ENCODE results near the gene SPON2.

Gene SPON2

DNA sequence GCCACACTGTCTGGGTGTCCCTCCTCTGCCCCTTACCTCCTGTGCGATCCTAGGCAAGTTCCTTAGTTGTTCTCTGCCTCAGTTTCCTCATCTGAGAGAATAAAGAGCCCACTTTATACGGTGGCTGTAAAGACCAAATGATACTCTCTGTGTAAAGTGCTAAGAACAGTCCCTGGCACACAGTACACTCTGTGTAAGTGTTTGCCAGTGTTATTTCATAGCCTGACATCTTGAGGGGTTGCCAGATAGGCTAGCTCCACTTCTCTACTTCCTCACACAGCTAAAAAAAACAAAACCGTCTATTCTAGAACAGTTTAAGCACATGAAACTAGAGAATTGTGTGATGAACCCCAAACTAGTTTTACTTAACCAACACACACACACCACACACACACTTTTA, 17.1 kb downstream of the SPON2 start:
- WGBS (ENCODE audit: insufficient coverage) = 68% methylated on average over 3 of the region's 3 CpGs

DNA sequence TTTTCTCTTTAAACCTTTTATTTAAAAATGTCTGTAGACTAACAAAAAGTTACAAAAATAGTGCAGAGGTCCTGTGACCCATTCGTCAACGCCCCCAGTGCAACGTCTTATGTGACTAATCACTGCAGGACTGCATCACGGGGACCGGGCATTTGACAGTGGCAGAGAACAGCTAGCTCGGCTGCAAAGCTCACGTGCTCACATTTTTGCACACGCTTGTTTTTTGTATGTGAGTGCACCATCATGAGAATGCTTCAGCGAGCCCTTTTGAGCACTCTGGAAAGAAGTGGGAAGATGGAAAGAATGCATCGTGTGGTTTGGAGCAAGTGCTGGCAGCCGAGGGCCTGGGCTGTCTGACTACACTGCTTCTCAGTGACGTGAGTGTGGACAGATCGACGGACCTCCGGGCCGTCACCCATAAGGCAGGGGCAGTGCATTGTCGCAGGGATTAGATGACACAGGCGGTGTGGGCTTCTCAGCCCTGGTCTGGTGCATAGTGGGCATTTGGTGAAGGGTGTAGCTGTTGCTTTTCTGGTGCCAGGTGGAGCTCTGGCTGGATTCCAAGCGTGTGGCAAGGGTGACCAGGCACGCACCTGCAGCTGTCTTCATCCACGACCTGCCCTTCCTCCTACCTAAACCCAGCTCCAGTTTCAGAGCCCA, 17.7 kb downstream of the SPON2 start:
- CTCF ChIA-PET = interaction anchor here (1.4 kb wide), 1 partner anchor 12 kb away, joined by 3 read pairs; no protein-coding TSS in a partner anchor

More for the DNA sequence above, 17.1 kb downstream of the SPON2 start:
- POLR2A ChIA-PET = no interaction called here
- no peak overlapping the region for H3K4me3 ChIP-seq (ENCODE audit: control insufficient read depth in 1 of 7, extremely low read depth in 1 of 7, insufficient read depth in 4 of 7, low read depth in 2 of 7, low read length in 6 of 7)
- peaks cover 4 to 37% (median 13%) of the 10 kb centered on the region in 5 experiments for H3K9me3 ChIP-seq (ENCODE audit: control extremely low read depth in 1 of 5, control insufficient read depth in 4 of 5, insufficient read depth in 2 of 5, low read depth in 1 of 5, low read length in 4 of 5)
- DNase-seq = no peak
- no peaks in the 10 kb centered on the region for H3K4me1 ChIP-seq (ENCODE audit: control extremely low read depth in 1 of 4, control insufficient read depth in 4 of 4, insufficient read depth in 4 of 4, low read length in 3 of 4)
- H3K27ac ChIP-seq (ENCODE audit: insufficient read depth in 1 of 2, low read depth in 1 of 2, low read length in 2 of 2, poor library complexity in 1 of 2, severe bottlenecking in 2 of 2) = no peak overlapping the region
- H3K27me3 ChIP-seq (replicated peaks in 2 of 5; ENCODE audit: control insufficient read depth in 4 of 5, insufficient read depth in 5 of 5, low read length in 4 of 5) = peaks cover 2 to 36% (median 15%) of the 10 kb centered on the region in 5 experiments
- CTCF ChIA-PET = interaction anchor here (1.4 kb wide), 1 partner anchor 11 kb away, joined by 3 read pairs; no protein-coding TSS in a partner anchor
- no peaks in the 10 kb centered on the region for H3K36me3 ChIP-seq (ENCODE audit: control insufficient read depth in 4 of 4, insufficient read depth in 4 of 4, low read length in 3 of 4)

DNA sequence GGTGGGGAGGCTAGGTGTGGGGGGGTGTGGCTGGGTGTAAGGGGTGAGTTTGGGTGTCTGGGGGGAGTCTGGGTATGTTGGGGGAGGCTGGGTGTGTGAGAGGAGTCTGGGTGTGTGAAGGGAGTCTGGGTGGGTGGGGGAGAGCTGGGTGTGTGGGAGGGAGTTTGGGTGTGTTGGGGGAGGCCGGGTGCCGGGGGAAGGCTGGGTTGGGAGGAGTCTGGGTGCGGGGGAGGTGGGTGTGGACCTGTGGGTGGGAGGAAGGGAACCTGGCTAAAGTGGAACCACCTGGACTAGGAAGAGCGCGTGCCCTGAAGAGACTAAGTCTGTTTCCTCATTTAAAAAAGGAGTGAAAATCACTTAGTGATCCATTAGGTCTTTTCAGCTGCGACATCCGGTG, 18.3 kb downstream of the SPON2 start:
- no peak for DNase-seq
- WGBS (ENCODE audit: insufficient coverage) = 81% methylated on average over 6 of the region's 7 CpGs
- Histone ChIP-seq H3K4me1 (ENCODE audit: control extremely low read depth in 1 of 4, control insufficient read depth in 4 of 4, insufficient read depth in 4 of 4, low read length in 3 of 4) (no peaks in the 10 kb centered on the region), H3K27me3 (replicated peaks in 2 of 5; ENCODE audit: control insufficient read depth in 4 of 5, insufficient read depth in 5 of 5, low read length in 4 of 5) (peaks cover 2 to 36% (median 13%) of the 10 kb centered on the region in 5 experiments), H3K9me3 (ENCODE audit: control extremely low read depth in 1 of 5, control insufficient read depth in 4 of 5, insufficient read depth in 2 of 5, low read depth in 1 of 5, low read length in 4 of 5) (peaks cover 4 to 35% (median 13%) of the 10 kb centered on the region in 5 experiments), H3K36me3 (ENCODE audit: control insufficient read depth in 4 of 4, insufficient read depth in 4 of 4, low read length in 3 of 4) (no peaks in the 10 kb centered on the region), H3K4me3 (ENCODE audit: control insufficient read depth in 1 of 7, extremely low read depth in 1 of 7, insufficient read depth in 4 of 7, low read depth in 2 of 7, low read length in 6 of 7) (no peak overlapping the region), H3K27ac (ENCODE audit: insufficient read depth in 1 of 2, low read depth in 1 of 2, low read length in 2 of 2, poor library complexity in 1 of 2, severe bottlenecking in 2 of 2) (no peak overlapping the region)
- POLR2A ChIA-PET = no interaction called here
- CTCF ChIA-PET = interaction anchor here (1.4 kb wide), 1 partner anchor 12 kb away, joined by 3 read pairs; no protein-coding TSS in a partner anchor

More for the DNA sequence above, 17.7 kb downstream of the SPON2 start:
- Histone ChIP-seq H3K27me3 (replicated peaks in 2 of 5; ENCODE audit: control insufficient read depth in 4 of 5, insufficient read depth in 5 of 5, low read length in 4 of 5) (peaks cover 2 to 36% (median 15%) of the 10 kb centered on the region in 5 experiments), H3K4me1 (ENCODE audit: control extremely low read depth in 1 of 4, control insufficient read depth in 4 of 4, insufficient read depth in 4 of 4, low read length in 3 of 4) (no peaks in the 10 kb centered on the region), H3K36me3 (ENCODE audit: control insufficient read depth in 4 of 4, insufficient read depth in 4 of 4, low read length in 3 of 4) (no peaks in the 10 kb centered on the region), H3K4me3 (ENCODE audit: control insufficient read depth in 1 of 7, extremely low read depth in 1 of 7, insufficient read depth in 4 of 7, low read depth in 2 of 7, low read length in 6 of 7) (no peak overlapping the region), H3K27ac (ENCODE audit: insufficient read depth in 1 of 2, low read depth in 1 of 2, low read length in 2 of 2, poor library complexity in 1 of 2, severe bottlenecking in 2 of 2) (no peak overlapping the region), H3K9me3 (ENCODE audit: control extremely low read depth in 1 of 5, control insufficient read depth in 4 of 5, insufficient read depth in 2 of 5, low read depth in 1 of 5, low read length in 4 of 5) (peaks cover 4 to 40% (median 13%) of the 10 kb centered on the region in 5 experiments)
- POLR2A ChIA-PET = no interaction called here
- DNase-seq = no peak
- 84% methylated on average over 18 of the region's 21 CpGs for WGBS (ENCODE audit: insufficient coverage)

GRCh38 chr4:1153567-1154090, 18.8 kb downstream of the SPON2 start:
- Histone ChIP-seq H3K4me3 (ENCODE audit: control insufficient read depth in 1 of 7, extremely low read depth in 1 of 7, insufficient read depth in 4 of 7, low read depth in 2 of 7, low read length in 6 of 7) (no peak overlapping the region), H3K9me3 (ENCODE audit: control extremely low read depth in 1 of 5, control insufficient read depth in 4 of 5, insufficient read depth in 2 of 5, low read depth in 1 of 5, low read length in 4 of 5) (peaks cover 4 to 30% (median 13%) of the 10 kb centered on the region in 5 experiments), H3K27ac (ENCODE audit: insufficient read depth in 1 of 2, low read depth in 1 of 2, low read length in 2 of 2, poor library complexity in 1 of 2, severe bottlenecking in 2 of 2) (no peak overlapping the region), H3K27me3 (replicated peaks in 2 of 5; ENCODE audit: control insufficient read depth in 4 of 5, insufficient read depth in 5 of 5, low read length in 4 of 5) (peaks cover 2 to 36% (median 12%) of the 10 kb centered on the region in 5 experiments), H3K36me3 (ENCODE audit: control insufficient read depth in 4 of 4, insufficient read depth in 4 of 4, low read length in 3 of 4) (no peaks in the 10 kb centered on the region), H3K4me1 (ENCODE audit: control extremely low read depth in 1 of 4, control insufficient read depth in 4 of 4, insufficient read depth in 4 of 4, low read length in 3 of 4) (no peaks in the 10 kb centered on the region)
- ChIA-PET CTCF (no interaction called here), POLR2A (no interaction called here)
- DNase-seq = no peak
- WGBS (ENCODE audit: insufficient coverage) = 89% methylated on average over 9 of the region's 11 CpGs

DNA sequence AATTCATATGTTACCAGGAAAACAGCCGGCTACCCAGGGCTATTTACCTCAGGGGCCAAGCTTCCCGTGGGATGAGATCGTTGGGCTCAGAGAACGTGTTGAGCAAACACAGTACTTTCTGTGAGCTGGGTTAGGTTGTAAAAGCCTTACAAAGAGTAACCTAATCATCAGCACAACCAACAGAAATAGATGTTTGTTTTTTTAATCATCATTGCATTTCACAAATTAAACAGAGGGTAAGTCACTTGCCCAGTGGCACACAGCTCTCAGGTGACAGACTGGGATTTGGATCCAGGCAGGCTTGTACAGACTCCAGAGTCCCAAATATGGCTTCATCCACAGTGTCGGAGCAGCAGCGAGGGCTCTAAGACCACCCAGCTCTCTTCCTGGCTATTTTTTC, 20.1 kb downstream of the SPON2 start:
- peaks cover 0 to 36% (median 12%) of the 10 kb centered on the region in 5 experiments for H3K27me3 ChIP-seq (replicated peaks in 2 of 5; ENCODE audit: control insufficient read depth in 4 of 5, insufficient read depth in 5 of 5, low read length in 4 of 5)
- H3K4me1 ChIP-seq (ENCODE audit: control extremely low read depth in 1 of 4, control insufficient read depth in 4 of 4, insufficient read depth in 4 of 4, low read length in 3 of 4) = no peaks in the 10 kb centered on the region
- H3K9me3 ChIP-seq (ENCODE audit: control extremely low read depth in 1 of 5, control insufficient read depth in 4 of 5, insufficient read depth in 2 of 5, low read depth in 1 of 5, low read length in 4 of 5) = peaks cover 0 to 19% (median 8%) of the 10 kb centered on the region in 5 experiments
- CTCF ChIA-PET = no interaction called here
- H3K4me3 ChIP-seq (ENCODE audit: control insufficient read depth in 1 of 7, extremely low read depth in 1 of 7, insufficient read depth in 4 of 7, low read depth in 2 of 7, low read length in 6 of 7) = no peak overlapping the region
- no peak for DNase-seq
- H3K27ac ChIP-seq (ENCODE audit: insufficient read depth in 1 of 2, low read depth in 1 of 2, low read length in 2 of 2, poor library complexity in 1 of 2, severe bottlenecking in 2 of 2) = no peak overlapping the region
- POLR2A ChIA-PET = no interaction called here
- whole genome bisulfite sequencing (ENCODE audit: insufficient coverage) = 93% methylated on average over 6 of the region's 6 CpGs
- no peaks in the 10 kb centered on the region for H3K36me3 ChIP-seq (ENCODE audit: control insufficient read depth in 4 of 4, insufficient read depth in 4 of 4, low read length in 3 of 4)

- peaks cover 0 to 16% (median 6%) of the 10 kb centered on the region in 5 experiments for H3K9me3 ChIP-seq (ENCODE audit: control extremely low read depth in 1 of 5, control insufficient read depth in 4 of 5, insufficient read depth in 2 of 5, low read depth in 1 of 5, low read length in 4 of 5)
- no peak for DNase-seq
- H3K36me3 ChIP-seq (ENCODE audit: control insufficient read depth in 4 of 4, insufficient read depth in 4 of 4, low read length in 3 of 4) = no peaks in the 10 kb centered on the region
- no peak overlapping the region for H3K4me3 ChIP-seq (ENCODE audit: control insufficient read depth in 1 of 7, extremely low read depth in 1 of 7, insufficient read depth in 4 of 7, low read depth in 2 of 7, low read length in 6 of 7)
- H3K4me1 ChIP-seq (ENCODE audit: control extremely low read depth in 1 of 4, control insufficient read depth in 4 of 4, insufficient read depth in 4 of 4, low read length in 3 of 4) = no peaks in the 10 kb centered on the region
- ChIA-PET POLR2A (no interaction called here), CTCF (no interaction called here)
- 100% methylated on average over 5 of the region's 6 CpGs for WGBS (ENCODE audit: insufficient coverage)
- H3K27ac ChIP-seq (ENCODE audit: insufficient read depth in 1 of 2, low read depth in 1 of 2, low read length in 2 of 2, poor library complexity in 1 of 2, severe bottlenecking in 2 of 2) = no peak overlapping the region
- H3K27me3 ChIP-seq (replicated peaks in 2 of 5; ENCODE audit: control insufficient read depth in 4 of 5, insufficient read depth in 5 of 5, low read length in 4 of 5) = peaks cover 0 to 34% (median 12%) of the 10 kb centered on the region in 5 experiments
Measured at GRCh38 chr4:1151541-1151940, 20.8 kb downstream of the SPON2 start.

DNA sequence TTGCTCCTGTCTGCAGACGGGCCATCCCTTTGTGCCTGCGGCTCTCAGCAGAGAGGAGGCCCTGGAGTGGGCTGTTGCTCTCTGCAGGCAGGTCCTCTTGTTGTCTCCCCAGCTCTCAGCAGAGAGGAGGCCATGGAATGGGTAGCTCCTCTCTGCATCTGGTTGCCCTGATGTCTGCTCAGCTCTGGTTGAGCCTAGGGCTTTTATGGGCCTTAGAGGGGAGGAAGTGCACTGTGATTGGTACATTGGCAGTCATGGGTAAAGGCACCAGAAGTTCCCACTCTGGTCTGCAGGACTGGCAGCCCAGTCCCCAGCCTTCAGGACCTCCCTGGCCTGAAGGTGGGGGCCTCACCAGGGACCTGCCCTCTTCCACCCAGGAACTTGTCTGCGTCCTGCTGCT, 21.5 kb downstream of the SPON2 start:
- 100% methylated on average over 2 of the region's 3 CpGs for WGBS (ENCODE audit: insufficient coverage)
- peaks cover 0 to 28% (median 8%) of the 10 kb centered on the region in 5 experiments for H3K27me3 ChIP-seq (replicated peaks in 2 of 5; ENCODE audit: control insufficient read depth in 4 of 5, insufficient read depth in 5 of 5, low read length in 4 of 5)
- no peaks in the 10 kb centered on the region for H3K36me3 ChIP-seq (ENCODE audit: control insufficient read depth in 4 of 4, insufficient read depth in 4 of 4, low read length in 3 of 4)
- CTCF ChIA-PET = interaction anchor here (0.7 to 1.0 kb wide), 2 partner anchors 21 to 25 kb away, joined by 3 to 4 read pairs; no protein-coding TSS in a partner anchor
- POLR2A ChIA-PET = no interaction called here
- peaks cover 0 to 13% (median 6%) of the 10 kb centered on the region in 5 experiments for H3K9me3 ChIP-seq (ENCODE audit: control extremely low read depth in 1 of 5, control insufficient read depth in 4 of 5, insufficient read depth in 2 of 5, low read depth in 1 of 5, low read length in 4 of 5)
- no peak for DNase-seq
- H3K4me1 ChIP-seq (ENCODE audit: control extremely low read depth in 1 of 4, control insufficient read depth in 4 of 4, insufficient read depth in 4 of 4, low read length in 3 of 4) = no peaks in the 10 kb centered on the region
- no peak overlapping the region for H3K4me3 ChIP-seq (ENCODE audit: control insufficient read depth in 1 of 7, extremely low read depth in 1 of 7, insufficient read depth in 4 of 7, low read depth in 2 of 7, low read length in 6 of 7)
- no peak overlapping the region for H3K27ac ChIP-seq (ENCODE audit: insufficient read depth in 1 of 2, low read depth in 1 of 2, low read length in 2 of 2, poor library complexity in 1 of 2, severe bottlenecking in 2 of 2)
